Kidney (tissue), 14 donors: Measurements from ENCODE around the gene TCIRG1. TPM values are rescaled to one million over a fixed set of nuclear protein-coding genes. Genes with fewer than 3 reads are reported as not detected.

ENCODE experiments used
- DNase-seq, 5 donors: peaks; one replicate each; pipeline ENCODE4 v3.0.0-alpha.2; 2013 to 2020
- FAIRE-seq: peaks from 2 replicates; lab custom pipeline; 2012; peaks lifted over from hg19 to GRCh38; lab: Jason Lieb, UNC
- H3K27ac ChIP-seq, 2 donors: one replicate each; pipeline ENCODE4 v1.7.0; 2013; ENCODE audit warnings: low read depth in 2 of 2, low read length in 2 of 2, inconsistent platforms in 1 of 2
- H3K27me3 ChIP-seq: one replicate; pipeline ENCODE4 v1.7.1; 2013; ENCODE audit warnings: low read length, inconsistent platforms; ENCODE audit not compliant: control insufficient read depth, insufficient read depth
- H3K36me3 ChIP-seq, 3 donors: one replicate each; pipeline versions ENCODE4 v1.7.0 to v1.7.1; 2013; ENCODE audit warnings: low read length in 3 of 3, control low read depth in 1 of 3, inconsistent platforms in 1 of 3; ENCODE audit not compliant: insufficient read depth in 3 of 3, control insufficient read depth in 2 of 3
- H3K4me1 ChIP-seq, 3 donors: one replicate each; pipeline versions ENCODE4 v1.7.0 to v1.7.1; 2013; ENCODE audit warnings: low read length in 3 of 3, inconsistent platforms in 1 of 3, low read depth in 1 of 3; ENCODE audit not compliant: control insufficient read depth in 2 of 3, insufficient read depth in 2 of 3
- H3K4me3 ChIP-seq, 3 donors: one replicate each; pipeline versions ENCODE4 v1.7.0 to v1.8.1; 2013; ENCODE audit warnings: low read length in 3 of 3, control low read depth in 1 of 3, inconsistent platforms in 1 of 3
- H3K9ac ChIP-seq, 3 donors: one replicate each; pipeline versions ENCODE4 v1.7.0 to v1.7.1; 2013; ENCODE audit warnings: low read length in 3 of 3, control low read depth in 1 of 3, inconsistent platforms in 1 of 3
- H3K9me3 ChIP-seq, 3 donors: one replicate each; pipeline versions ENCODE4 v1.7.0 to v1.7.1; 2013; ENCODE audit warnings: low read length in 3 of 3, control low read depth in 1 of 3, inconsistent platforms in 1 of 3; ENCODE audit not compliant: control insufficient read depth in 2 of 3, insufficient read depth in 1 of 3
- intact Hi-C: fragments of 100-400 bp; cut with DNase I; formaldehyde crosslinking; loops from one replicate; pipeline ENCODE4 v1.11.1; 2022
- polyA plus RNA-seq: library from polyadenylated mRNA; stranded (reverse); fragments of 350-450 nt; fragmentation: Illumina TruSeq; extraction: RNeasy Lipid Tissue Mini Kit (QIAGEN cat#74804); gene quantifications from one replicate; pipeline ENCODE4 v1.2.3, GENCODE V29; 2014; ENCODE audit warnings: low read depth, low replicate concordance; ENCODE audit not compliant: insufficient read depth
- total RNA-seq: library from RNA; stranded (reverse); fragmentation: NEBNext Ultra II Directional; extraction: Animal tissue kit (Norgen Biotek cat#: 25700); gene quantifications from one replicate; pipeline ENCODE4 v1.2.1, GENCODE V29; 2021
- TF ChIP-seq, protein P1 (sequence below): IDR thresholded peaks from 3 replicates; pipeline ENCODE4 v1.5.1; 2012; ENCODE audit warnings: mild to moderate bottlenecking, moderate library complexity, borderline replicate concordance; ENCODE audit not compliant: insufficient read depth; ENCODE audit errors: extremely low read depth
- donor health status: control.
- donor health status: control.
- donor health status: control.
- donor health status: control.
- donor health status: control.
- donor health status: DM: yes; HTN: yes; CAD: no.
- donor health status: Normal renal cell carcinoma (clear cell type).

Gene TCIRG1
- total and polyA plus RNA-seq, 2 donors from 2014 or later, result 36.3 to 97.1 TPM

DNA sequence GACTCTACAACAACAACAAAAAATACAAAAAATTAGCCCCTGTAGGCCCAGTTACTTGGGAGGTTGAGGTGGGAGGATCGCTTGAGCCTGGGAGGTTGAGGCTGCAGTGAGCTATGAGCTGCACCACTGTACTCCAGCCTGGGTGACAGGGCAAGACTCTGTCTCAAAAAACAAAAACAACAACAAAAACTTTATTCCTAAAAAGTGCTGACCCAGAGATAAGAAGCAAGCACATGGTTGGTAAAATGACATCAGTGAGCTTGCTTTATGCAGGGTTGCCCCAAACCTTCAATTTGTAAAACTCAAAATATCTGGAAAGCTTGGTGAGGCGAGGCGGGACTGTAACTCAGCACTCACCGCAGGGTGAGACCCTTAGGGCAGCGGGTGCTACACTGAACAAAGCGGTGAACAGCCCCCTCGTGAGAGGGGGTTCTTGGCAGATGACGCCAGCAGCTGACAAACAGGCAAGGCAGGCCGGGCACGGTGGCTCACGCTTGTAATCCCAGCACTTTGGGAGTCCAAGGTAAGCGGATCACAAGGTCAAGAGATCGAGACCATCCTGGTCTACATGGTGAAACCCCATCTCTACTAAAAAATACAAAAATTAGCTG lies 3.5 kb upstream of the TCIRG1 start:
- no peak for FAIRE-seq
- peaks cover 0 to 48% (median 16%) of the 10 kb centered on the region in 3 donors for H3K4me1 ChIP-seq
- H3K36me3 ChIP-seq, result peaks cover 0 to 7% (median 3%) of the 10 kb centered on the region in 3 donors
- TF ChIP-seq, protein P1, sequence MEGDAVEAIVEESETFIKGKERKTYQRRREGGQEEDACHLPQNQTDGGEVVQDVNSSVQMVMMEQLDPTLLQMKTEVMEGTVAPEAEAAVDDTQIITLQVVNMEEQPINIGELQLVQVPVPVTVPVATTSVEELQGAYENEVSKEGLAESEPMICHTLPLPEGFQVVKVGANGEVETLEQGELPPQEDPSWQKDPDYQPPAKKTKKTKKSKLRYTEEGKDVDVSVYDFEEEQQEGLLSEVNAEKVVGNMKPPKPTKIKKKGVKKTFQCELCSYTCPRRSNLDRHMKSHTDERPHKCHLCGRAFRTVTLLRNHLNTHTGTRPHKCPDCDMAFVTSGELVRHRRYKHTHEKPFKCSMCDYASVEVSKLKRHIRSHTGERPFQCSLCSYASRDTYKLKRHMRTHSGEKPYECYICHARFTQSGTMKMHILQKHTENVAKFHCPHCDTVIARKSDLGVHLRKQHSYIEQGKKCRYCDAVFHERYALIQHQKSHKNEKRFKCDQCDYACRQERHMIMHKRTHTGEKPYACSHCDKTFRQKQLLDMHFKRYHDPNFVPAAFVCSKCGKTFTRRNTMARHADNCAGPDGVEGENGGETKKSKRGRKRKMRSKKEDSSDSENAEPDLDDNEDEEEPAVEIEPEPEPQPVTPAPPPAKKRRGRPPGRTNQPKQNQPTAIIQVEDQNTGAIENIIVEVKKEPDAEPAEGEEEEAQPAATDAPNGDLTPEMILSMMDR, result no peak
- DNase-seq, result peak in 1 of 5 donors; percentile 59
- intact Hi-C loops, result no loop called here
- H3K9ac ChIP-seq, result no peak overlapping the region
- no peaks in the 10 kb centered on the region for H3K27me3 ChIP-seq
- no peaks in the 10 kb centered on the region for H3K9me3 ChIP-seq
- H3K27ac ChIP-seq, result no peak overlapping the region
- no peak overlapping the region for H3K4me3 ChIP-seq

DNA sequence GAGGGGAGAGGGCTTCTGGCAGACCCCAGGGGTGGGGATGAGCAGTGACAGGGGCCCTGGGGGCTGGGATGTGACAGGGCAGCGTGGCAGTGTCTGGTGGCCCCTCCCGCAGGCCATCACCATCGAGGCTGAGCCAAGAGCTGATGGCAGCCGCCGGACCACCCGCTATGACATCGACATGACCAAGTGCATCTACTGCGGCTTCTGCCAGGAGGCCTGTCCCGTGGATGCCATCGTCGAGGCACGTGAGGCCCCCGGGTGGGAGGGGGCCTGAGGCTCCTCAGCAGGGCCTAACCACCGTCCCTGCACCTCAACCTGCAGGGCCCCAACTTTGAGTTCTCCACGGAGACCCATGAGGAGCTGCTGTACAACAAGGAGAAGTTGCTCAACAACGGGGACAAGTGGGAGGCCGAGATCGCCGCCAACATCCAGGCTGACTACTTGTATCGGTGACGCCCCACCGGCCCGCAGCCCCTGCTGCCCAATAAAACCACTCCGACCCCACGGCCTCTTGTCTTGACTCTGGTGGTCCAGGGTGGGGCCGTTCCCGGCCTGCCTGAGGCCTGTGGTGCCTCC lies 2.6 kb upstream of the TCIRG1 start:
- H3K27ac ChIP-seq, result peak overlapping the region; percentile 66 to 79
- H3K36me3 ChIP-seq, result peaks cover 0 to 7% (median 3%) of the 10 kb centered on the region in 3 donors
- FAIRE-seq, result no peak
- DNase-seq, result peak in 1 of 5 donors; percentile 78
- no peak overlapping the region for H3K4me3 ChIP-seq
- H3K9ac ChIP-seq, result no peak overlapping the region
- peaks cover 0 to 48% (median 16%) of the 10 kb centered on the region in 3 donors for H3K4me1 ChIP-seq
- TF ChIP-seq, protein P1, result no peak
- H3K9me3 ChIP-seq, result no peaks in the 10 kb centered on the region
- H3K27me3 ChIP-seq, result no peaks in the 10 kb centered on the region
- intact Hi-C loops, result no loop called here

DNA sequence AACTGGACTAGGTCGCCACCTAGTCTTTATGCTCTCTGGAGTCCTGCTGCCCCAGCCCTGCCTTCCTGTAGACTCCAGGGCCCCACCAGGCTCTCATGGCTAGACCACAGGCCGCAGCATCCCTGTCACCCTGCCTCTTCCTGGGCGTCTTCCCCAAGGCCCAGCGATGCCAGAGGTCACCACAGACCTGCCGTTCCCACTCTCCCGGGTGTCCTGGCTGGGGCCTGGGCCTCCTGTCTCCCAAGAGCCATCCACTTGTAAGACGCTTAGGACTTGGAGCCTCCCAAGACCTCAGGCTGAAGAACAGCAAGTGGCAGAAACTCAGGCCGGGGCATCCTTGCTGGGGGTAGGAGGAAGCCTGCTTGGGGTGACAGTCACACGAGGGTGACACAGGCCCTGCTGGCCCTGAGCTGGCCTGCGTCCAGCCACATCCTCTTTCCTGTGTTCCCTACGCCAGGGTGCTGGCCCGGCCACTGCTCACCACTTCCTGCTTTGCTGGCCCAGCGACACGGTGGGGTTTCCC lies 2.0 kb upstream of the TCIRG1 start:
- peaks cover 0 to 44% (median 14%) of the 10 kb centered on the region in 3 donors for H3K4me1 ChIP-seq

More for the DNA sequence above, 2.0 kb upstream of the TCIRG1 start:
- no peaks in the 10 kb centered on the region for H3K27me3 ChIP-seq
- intact Hi-C loops, result no loop called here
- H3K36me3 ChIP-seq, result peaks cover 0 to 7% (median 3%) of the 10 kb centered on the region in 3 donors
- FAIRE-seq (no peak), DNase-seq (peak in 1 of 5 donors; percentile 85)
- H3K4me3 ChIP-seq, result no peak overlapping the region
- H3K9me3 ChIP-seq, result no peaks in the 10 kb centered on the region
- peak overlapping the region; percentile 66 to 79 for H3K27ac ChIP-seq
- TF ChIP-seq, protein P1, result no peak
- no peak overlapping the region for H3K9ac ChIP-seq
